Occipital lobe (tissue), 2 donors: ENCODE data around the gene CNDP1. TPM values are rescaled to one million over a fixed set of nuclear protein-coding genes. Genes with fewer than 3 reads are reported as not detected.
"Not testable (repeated sequence)": the region's sequence is repeated elsewhere in the genome, so short reads cannot be mapped to it uniquely, and the experiment has no call there.

Experiments
- DNase-seq: peaks from one replicate; lab custom pipeline; 2025; lab: John Stamatoyannopoulos, UW
- total RNA-seq: library from RNA; depleted of rRNA; stranded (reverse); fragments of >200 nt; gene quantifications from one replicate; pipeline ENCODE4 v1.2.3, GENCODE V29; 2014

Gene CNDP1, protein sequence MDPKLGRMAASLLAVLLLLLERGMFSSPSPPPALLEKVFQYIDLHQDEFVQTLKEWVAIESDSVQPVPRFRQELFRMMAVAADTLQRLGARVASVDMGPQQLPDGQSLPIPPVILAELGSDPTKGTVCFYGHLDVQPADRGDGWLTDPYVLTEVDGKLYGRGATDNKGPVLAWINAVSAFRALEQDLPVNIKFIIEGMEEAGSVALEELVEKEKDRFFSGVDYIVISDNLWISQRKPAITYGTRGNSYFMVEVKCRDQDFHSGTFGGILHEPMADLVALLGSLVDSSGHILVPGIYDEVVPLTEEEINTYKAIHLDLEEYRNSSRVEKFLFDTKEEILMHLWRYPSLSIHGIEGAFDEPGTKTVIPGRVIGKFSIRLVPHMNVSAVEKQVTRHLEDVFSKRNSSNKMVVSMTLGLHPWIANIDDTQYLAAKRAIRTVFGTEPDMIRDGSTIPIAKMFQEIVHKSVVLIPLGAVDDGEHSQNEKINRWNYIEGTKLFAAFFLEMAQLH
- total RNA-seq, result 0.16 TPM

DNA sequence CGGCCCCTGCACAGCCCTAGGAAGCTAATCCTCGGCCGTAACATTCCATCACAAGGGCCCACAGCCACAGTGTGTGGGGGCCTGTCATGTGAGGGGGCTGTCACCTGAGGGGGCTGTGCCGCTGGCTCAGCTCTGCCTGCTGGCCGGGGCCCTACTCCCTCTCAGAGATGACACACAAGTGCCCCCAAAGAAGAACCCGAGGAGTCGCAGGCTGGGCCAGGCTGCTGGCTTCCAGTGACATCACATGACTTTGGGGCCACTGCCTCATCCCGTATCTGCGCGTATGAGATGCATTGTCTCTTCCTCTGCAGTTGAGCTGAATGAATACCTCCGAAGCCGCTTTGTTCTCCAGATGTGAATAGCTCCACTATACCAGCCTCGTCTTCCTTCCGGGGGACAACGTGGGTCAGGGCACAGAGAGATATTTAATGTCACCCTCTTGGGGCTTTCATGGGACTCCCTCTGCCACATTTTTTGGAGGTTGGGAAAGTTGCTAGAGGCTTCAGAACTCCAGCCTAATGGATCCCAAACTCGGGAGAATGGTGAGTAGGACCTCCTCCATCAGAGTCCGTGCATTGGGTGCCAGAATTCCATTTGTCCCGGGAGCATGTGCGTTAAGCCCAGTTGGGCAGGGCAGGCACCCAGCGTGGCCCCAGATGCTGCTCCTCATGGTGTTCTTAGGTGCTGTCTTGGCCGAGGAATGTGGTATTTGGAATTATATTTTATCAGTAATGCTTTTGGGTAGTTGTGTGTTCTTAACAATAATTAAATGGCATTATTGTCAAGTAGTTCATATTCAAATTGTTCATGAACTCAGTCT, at the start of gene CNDP1:
CNDP1 (plus strand) TSS at position 351 of the 820 bp plus-strand sequence; CDS start at position 519, 168 bp downstream.
- DNase-seq, result peak; percentile 68

- no peak for DNase-seq
These were observed 48.0 kb upstream of the CNDP1 start for GRCh38 chr18:74486119-74486849.

- DNase-seq, result no peak
These were observed 45.9 kb upstream of the CNDP1 start for GRCh38 chr18:74488354-74488753.

DNA sequence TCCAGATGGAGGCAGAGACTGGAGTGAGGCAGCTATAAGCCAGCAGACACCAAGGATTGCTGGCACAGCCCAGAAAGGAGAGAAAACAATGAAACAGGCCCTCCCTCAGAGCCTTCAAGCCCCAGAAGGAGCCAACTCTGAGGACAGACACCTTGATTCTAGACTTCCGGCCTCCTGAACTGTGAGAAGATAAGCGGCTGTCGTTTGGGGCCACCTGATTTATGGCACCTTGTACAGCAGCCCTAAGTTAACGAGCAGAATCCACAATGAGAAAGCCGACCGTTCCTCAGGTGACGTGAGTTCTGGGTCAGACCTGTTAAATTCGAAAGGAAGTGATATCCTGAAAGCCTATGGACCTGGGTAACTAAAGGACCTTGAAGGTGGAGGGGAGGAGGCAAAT, 45.4 kb upstream of the CNDP1 start:
- no peak for DNase-seq

GRCh38 chr18:74489676-74490075, 44.6 kb upstream of the CNDP1 start:
- no peak for DNase-seq

GRCh38 chr18:74492259-74492658, 42.0 kb upstream of the CNDP1 start:
- DNase-seq, result no peak

GRCh38 chr18:74493689-74494088, 40.6 kb upstream of the CNDP1 start:
- DNase-seq, result no peak

DNA sequence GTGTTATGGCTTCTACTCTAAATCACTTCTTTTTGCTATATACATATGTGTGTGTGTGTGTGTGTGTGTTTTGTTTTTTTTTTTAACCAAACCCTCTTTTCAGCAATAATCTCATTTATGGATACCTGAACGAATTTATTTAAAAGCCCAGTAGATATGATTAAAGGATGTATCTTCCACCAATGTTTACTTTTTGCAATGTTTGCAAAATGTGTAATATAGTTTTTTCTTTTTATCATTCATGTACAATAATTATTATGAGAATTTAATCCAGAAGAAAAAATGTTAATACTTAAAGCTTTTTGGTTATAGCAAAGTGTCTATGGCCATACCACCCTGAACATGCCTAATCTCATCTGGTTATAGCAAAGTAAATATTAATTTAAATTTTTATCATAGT, 39.8 kb upstream of the CNDP1 start:
- DNase-seq, result no peak

- peak; percentile 99 for DNase-seq
These were observed 38.5 kb upstream of the CNDP1 start, which contains the start of gene CNDP2 for GRCh38 chr18:74495581-74496507. CNDP2 (plus strand) TSS chr18:74496363; CDS start chr18:74499974, 3,611 bp downstream.

DNA sequence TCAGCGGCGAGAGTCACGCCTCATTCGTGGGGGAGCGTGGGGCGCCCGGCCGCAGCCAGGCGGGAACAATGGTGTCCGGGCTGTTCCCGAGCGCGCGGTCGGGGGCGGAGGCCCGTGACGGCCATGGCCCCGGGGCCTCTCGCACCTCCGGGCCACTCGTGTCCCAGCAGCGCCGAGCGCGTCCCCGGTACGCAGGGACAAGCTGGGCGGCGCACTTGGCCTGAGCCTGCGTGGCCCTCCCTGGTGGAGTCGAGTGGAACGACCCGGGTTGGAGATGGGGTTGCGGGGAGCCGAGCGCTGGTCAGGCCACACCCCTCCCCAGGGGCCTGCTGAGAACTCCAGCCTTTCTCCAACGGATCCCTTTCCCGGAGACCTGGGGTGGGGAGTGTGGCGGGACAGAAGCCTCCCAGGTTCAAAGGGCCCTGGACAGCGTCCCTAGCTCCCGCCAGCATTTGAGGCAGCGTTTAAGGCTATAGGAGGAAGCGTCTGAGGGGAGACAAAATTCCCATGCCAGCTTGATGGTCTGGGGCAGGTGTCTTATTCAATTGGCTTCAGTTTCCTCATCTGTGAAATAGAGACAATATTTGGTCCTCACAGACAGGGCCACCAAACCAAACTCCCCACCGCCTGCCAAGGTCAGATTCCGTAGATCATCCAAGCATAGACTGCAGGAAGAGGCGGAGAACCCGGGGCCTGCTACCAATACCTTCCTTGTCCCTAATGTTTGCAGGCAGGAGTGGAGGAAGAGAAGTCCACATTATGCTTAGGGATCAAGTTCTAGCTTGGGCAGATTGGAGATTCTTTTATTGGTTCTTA, 37.6 kb upstream of the CNDP1 start:
- peak; percentile 70 for DNase-seq

- DNase-seq, result no peak
These were observed 37.0 kb upstream of the CNDP1 start for GRCh38 chr18:74497324-74497676.

GRCh38 chr18:74497778-74498177, 36.5 kb upstream of the CNDP1 start:
- no peak for DNase-seq

DNA sequence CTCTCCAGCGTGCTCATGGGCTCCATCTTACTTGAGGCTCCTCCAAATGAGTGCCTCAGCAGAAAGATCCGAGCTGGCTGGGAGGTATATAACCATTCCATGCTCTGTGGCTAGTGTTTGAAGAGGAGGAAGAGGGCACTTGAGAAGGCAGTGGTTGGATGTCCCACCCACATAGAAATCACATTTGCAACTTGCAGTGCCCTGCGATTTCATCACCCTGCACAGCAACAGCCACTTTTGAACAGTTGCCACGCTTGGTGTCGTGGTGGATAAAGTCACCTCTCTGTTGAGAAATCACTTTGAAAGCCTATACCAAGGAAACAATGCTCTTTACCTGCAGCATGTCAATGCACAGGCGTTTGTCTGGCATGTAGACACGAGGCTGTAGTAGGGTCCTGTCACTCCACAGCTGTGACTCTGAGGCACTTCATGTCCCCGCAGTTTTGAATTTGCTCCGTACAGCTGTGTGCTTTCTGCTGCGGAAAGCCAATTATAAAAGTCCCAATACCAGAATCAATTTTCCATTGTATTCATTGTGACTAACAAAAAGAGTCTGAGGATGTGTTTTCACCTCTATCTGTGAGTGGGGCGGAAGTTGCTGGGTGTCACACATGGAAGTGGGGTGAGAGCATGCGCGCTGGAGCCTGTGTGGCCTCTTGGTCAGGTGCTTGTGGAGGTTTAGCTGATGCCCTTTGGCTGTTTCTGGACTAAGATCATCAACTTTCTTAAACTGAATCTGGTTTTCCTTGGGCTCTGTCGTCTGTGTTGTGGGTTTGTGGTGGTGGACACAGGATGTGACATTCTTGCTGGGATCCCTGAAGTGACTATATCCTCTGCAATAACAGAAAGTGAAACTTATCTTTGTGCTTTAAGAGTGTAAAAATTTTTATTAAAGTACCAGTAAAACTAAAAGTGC, 35.3 kb upstream of the CNDP1 start:
- DNase-seq, result no peak

DNA sequence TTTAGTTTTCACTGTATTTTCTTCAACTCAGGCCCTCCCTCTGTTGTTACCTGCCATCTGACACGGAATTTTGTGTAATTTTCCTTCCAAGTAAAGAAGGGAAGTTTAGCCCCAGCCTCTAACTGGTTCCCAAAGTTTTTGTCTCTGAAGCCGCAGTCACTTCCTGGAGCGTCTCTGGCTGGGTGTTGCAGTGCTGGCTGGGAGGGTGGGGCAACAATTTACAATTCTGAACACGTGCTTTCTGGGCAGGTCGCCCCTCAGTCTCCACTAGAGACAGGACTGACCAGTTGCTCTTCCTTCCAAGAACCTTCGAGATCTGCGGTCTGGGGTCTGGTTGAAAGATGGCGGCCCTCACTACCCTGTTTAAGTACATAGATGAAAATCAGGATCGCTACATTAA, 34.7 kb upstream of the CNDP1 start:
- DNase-seq, result no peak

DNA sequence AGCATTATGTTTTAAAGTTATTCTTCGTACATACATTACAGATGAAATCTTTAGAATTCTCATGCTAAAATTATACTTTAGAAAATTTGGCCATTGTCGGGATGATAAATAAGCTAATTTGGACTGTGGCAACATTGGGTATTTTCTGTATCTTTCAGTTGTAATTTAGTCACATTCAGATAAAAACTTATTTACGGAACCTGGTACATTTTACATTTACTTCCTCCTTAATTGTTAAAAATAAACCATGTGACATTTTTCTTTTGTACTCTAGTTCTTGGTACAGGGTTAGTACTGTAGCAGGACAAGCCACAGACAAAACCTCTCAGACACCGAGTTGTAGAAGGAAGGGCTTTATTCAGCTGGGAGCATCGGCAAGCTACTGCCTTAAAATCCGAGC, 33.9 kb upstream of the CNDP1 start:
- no peak for DNase-seq

DNA sequence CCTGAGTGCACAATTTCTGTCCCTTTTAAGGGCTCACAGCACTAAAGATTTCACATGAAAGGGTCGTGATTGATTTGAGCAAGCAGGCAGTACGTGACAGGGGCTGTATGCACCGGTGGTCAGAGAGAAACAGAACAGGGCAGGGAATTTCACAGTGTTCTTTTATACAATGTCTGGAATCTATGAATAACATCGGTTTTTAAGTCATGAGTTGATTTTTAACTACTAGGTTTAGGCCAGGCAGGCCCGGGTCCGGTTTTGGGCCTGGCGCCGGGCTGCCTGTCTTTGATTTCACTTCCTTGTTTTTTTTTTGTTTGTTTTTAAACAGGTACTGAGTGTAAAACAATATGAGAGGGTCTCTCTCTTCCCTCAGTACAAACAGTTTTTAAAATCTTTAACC, 33.5 kb upstream of the CNDP1 start:
- not testable (repeated sequence) for DNase-seq

DNA sequence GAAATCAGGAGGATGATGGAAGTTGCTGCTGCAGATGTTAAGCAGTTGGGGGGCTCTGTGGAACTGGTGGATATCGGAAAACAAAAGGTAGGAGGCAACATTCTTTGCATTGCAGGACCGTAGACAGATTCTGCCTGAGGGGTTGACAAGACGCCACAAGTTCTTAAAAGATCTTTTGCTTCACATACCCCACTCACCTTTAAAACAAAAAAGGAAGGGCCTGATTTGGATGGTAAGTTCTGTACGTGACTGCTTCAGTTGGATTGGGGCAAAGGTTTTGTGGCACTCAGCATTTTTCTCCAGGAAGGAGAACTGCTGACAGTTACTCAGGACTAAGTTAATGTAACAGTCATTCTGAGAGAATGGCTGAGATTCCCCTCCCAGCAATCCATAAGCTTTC, 32.9 kb upstream of the CNDP1 start:
- DNase-seq, result no peak

DNA sequence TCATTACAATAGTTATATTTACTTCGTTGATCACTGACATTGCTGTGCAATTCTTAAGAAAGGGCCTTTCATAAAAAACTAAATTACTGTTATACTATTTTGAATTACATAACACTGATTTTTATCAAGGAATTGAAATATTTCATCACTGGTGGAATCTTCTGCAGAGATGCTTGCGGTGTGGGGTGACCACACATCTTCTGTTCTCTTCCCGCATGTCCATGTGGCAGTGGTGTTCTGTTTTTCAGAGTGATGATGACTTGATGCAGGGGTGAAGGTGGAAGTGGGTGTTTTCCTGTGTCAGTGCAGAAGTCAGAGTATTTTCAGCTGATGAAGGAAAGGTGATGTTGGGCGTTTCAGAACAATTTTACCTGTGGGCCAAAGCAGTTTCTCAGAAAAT, 31.2 kb upstream of the CNDP1 start:
- DNase-seq, result no peak

DNA sequence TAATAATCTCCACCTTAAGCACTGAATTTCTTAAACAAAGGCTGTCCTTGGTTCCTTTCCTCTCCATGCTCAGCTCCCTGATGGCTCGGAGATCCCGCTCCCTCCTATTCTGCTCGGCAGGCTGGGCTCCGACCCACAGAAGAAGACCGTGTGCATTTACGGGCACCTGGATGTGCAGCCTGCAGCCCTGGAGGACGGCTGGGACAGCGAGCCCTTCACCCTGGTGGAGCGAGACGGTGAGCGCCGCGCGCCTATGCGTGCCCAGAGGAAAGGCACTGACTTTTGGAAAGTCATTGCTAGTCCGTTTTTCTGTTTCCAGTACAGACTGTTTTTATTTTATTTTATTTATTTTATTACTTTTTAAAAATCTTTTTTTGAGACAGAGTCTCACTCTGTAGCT, 28.5 kb upstream of the CNDP1 start:
- no peak for DNase-seq
